Bronchial epithelial cell (primary cell): ENCODE data around the gene MTHFD1. TPM values are rescaled to one million over a fixed set of nuclear protein-coding genes. Genes with fewer than 3 reads are reported as not detected.

Experiments used
- DNase-seq: peaks from one replicate; pipeline ENCODE4 v3.0.0-alpha.2; 2010; ENCODE audit warnings: low read depth
- FAIRE-seq: peaks from 2 replicates; lab custom pipeline; 2011; peaks lifted over from hg19 to GRCh38; lab: Jason Lieb, UNC
- H3K27me3 ChIP-seq: 2 replicates; pipeline ENCODE4 v1.5.1; 2011; ENCODE audit warnings: low read length; ENCODE audit not compliant: control insufficient read depth, insufficient read depth
- H3K36me3 ChIP-seq: 2 replicates; pipeline ENCODE4 v1.5.1; 2011; ENCODE audit warnings: low read length; ENCODE audit not compliant: control insufficient read depth, insufficient read depth
- H3K4me3 ChIP-seq: 2 replicates; pipeline ENCODE4 v1.5.1; 2011; ENCODE audit warnings: mild to moderate bottlenecking, low read depth, low read length, control low read depth
- total RNA-seq: library from RNA; depleted of rRNA; stranded (reverse); fragments of >200 nt; gene quantifications from 2 replicates; pipeline ENCODE4 v1.2.1, GENCODE V29; 2014
- TF ChIP-seq, protein P1 (sequence below): IDR thresholded peaks from 2 replicates; pipeline ENCODE4 v1.5.1; 2011; ENCODE audit warnings: mild to moderate bottlenecking, moderate library complexity, low read length, control low read depth, inconsistent platforms; ENCODE audit not compliant: insufficient read depth, severe bottlenecking

MTHFD1 gene
- total RNA-seq, 1 donor from 2014 or later = 35.5 TPM

DNA sequence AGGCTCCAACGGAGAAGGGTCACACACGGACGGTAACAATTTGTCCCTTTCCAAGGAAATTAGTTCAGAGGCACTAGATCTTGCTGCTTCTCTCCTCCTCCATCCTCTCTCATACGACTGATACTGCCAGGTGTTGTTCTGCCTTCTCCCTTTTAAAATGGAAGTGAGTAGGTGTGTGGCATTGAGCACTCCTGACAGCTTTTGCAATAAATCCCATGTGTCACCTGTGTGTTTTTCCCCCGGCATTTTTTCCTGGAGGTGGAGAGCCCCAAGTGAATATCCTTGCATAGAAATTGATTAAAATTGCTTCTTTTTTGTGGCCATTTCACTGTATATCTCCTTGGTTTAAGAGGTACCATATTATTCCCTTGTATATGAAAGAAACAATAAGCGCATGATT is 51.0 kb downstream of the MTHFD1 start:
- H3K27me3 ChIP-seq = no peaks in the 10 kb centered on the region
- H3K4me3 ChIP-seq = no peak overlapping the region
- TF ChIP-seq, protein P1, sequence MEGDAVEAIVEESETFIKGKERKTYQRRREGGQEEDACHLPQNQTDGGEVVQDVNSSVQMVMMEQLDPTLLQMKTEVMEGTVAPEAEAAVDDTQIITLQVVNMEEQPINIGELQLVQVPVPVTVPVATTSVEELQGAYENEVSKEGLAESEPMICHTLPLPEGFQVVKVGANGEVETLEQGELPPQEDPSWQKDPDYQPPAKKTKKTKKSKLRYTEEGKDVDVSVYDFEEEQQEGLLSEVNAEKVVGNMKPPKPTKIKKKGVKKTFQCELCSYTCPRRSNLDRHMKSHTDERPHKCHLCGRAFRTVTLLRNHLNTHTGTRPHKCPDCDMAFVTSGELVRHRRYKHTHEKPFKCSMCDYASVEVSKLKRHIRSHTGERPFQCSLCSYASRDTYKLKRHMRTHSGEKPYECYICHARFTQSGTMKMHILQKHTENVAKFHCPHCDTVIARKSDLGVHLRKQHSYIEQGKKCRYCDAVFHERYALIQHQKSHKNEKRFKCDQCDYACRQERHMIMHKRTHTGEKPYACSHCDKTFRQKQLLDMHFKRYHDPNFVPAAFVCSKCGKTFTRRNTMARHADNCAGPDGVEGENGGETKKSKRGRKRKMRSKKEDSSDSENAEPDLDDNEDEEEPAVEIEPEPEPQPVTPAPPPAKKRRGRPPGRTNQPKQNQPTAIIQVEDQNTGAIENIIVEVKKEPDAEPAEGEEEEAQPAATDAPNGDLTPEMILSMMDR = no peak
- H3K36me3 ChIP-seq = peaks cover 11% of the 10 kb centered on the region
- FAIRE-seq (no peak), DNase-seq (no peak)

DNA sequence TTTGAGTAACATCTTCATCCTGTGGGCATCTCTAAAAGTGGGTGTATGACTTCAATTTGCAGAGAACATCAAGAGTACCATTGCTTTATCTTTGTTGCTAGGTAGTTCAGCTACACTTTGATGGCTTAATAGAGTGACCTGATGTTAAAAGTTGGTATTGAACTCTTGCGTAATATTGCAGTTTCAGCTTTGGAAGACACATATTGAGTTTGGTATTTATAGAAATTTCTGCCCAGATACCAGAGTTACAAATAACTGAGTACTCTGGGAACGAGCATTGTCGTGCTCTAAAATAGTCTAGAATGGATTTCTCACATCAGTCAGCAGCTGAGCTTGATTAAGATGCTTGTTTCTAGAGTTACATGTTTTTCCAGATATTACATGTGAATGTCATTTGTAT is 52.3 kb downstream of the MTHFD1 start:
- Histone ChIP-seq H3K27me3 (no peaks in the 10 kb centered on the region), H3K36me3 (peaks cover 11% of the 10 kb centered on the region), H3K4me3 (no peak overlapping the region)
- TF ChIP-seq, protein P1 = no peak
- DNase-seq = no peak
- no peak for FAIRE-seq

DNA sequence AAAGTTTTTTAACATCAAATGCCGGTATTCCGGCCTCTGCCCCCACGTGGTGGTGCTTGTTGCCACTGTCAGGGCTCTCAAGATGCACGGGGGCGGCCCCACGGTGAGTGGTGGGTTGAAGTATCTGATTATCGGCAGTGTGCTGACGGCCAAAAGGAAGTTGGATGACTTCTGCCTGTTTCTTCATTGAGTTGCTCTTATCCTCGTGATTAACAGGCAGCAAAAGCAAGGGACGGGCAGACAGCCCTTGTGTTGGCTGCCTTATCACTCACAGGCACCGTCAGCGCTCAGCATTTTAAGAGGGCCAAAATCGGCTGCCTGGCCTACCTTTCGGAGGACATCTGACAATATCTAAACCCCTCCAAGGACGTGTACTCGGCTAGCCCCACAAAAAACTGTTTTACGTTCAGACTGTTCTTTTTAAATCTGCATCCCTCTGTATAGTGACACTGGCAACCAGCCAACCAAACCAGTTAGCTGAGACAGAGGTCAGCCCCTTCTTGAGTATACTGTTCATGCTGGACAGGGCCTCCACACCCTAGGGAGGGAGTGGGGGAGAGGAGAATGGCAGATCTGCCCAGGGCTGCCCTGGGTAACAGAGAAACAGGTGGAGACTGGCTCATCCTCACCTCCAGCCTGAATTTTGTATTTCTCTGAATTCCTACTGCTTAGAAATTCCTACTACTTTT is 54.3 kb downstream of the MTHFD1 start:
- DNase-seq (no peak), FAIRE-seq (no peak)
- peaks cover 11% of the 10 kb centered on the region for H3K36me3 ChIP-seq
- no peaks in the 10 kb centered on the region for H3K27me3 ChIP-seq
- H3K4me3 ChIP-seq = no peak overlapping the region
- TF ChIP-seq, protein P1 = no peak

DNA sequence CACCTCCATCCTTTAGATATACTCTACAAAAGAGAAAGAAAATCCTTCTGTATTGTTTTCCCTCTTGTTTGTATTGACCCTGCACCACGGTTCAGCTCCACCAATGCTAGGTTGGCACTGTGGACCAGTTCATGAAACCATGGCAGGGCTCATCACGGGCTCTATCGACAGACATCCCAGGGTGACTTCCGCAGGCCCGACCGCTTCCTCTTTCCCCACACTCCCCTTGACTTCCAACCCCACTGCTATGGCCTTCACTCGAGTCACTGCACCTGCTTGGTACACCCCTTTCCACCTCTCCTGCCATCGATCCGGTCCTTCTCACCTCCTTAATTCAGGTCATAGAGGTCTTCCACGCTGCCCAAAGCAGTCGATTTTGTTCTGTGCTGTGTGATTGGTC is 56.0 kb downstream of the MTHFD1 start:
- Histone ChIP-seq H3K4me3 (no peak overlapping the region), H3K36me3 (peaks cover 8% of the 10 kb centered on the region)

DNA sequence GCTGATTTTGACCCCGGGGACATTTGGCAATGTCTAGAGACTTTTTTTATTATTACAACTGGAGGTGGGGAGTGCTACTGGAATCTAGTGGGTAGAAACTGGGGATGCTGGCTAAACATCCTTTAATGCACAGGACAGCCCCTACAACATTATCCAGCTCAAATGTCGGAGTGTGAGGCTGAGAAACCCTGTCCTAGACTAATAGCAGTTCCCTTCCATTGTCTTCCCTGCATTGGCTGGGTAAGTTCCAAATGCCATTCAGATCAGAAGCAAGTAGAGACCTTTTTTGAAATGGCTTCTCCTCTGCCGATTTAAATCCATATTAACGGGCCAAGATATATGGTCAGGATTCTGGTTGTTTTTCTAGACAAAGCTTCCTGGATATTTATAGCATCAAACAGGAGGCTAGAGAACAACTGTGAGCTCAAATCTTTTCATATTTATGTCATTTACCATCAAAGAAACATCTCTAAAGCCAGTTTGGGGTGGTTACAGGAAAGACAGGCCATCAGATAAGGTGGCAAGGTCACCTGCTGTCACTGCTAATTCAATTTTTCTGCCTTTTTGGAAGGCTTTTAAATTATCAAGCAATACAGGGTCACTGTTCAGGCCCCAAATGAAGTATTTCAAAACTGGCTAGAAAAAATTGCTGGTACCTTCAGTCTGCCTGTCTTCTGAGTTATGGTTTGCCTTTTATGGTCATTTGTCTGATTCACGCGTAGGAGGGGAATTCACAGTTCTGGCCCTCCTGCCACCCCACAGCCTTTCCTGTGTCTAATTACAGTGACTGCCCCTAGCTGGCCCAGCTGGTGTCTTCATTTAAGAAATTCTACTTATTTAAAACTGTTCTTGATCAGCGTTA is 57.1 kb downstream of the MTHFD1 start:
- peaks cover 8% of the 10 kb centered on the region for H3K36me3 ChIP-seq

More for the DNA sequence above, 56.0 kb downstream of the MTHFD1 start:
- TF ChIP-seq, protein P1 = no peak
- DNase-seq (no peak), FAIRE-seq (no peak)
- H3K27me3 ChIP-seq = no peaks in the 10 kb centered on the region

More for the DNA sequence above, 57.1 kb downstream of the MTHFD1 start:
- DNase-seq = peak; percentile 36
- Histone ChIP-seq H3K4me3 (no peak overlapping the region), H3K27me3 (no peaks in the 10 kb centered on the region)
- TF ChIP-seq, protein P1 = no peak
- FAIRE-seq = no peak
